Tibial artery (tissue), 4 donors: ENCODE measurements around the gene FBRSL1.

ENCODE experiments used
- DNase-seq, 2 donors: peaks; one replicate each; pipeline ENCODE4 v3.0.0-alpha.2; 2019
- H3K27ac ChIP-seq, 2 donors: fragments of 200-600 bp; sonication (generic) in 1 of 2; 1 replicate in 1 of 2; 2 replicates in 1 of 2; pipeline ENCODE4 v1.5.1; 2018 to 2019; ENCODE audit warnings: mild to moderate bottlenecking in 1 of 2
- H3K27me3 ChIP-seq, 2 donors: fragments of 200-600 bp; sonication (generic) in 1 of 2; one replicate each; pipeline versions ENCODE4 v1.5.1 to v1.6.0; 2016 to 2019
- H3K36me3 ChIP-seq, 3 donors: fragments of 200-600 bp; sonication (generic) in 2 of 3; one replicate each; pipeline ENCODE4 v1.5.1; 2016 to 2019; ENCODE audit warnings: mild to moderate bottlenecking in 2 of 3
- H3K4me1 ChIP-seq, 4 donors: fragments of 200-600 bp; sonication (generic) in 2 of 4; 1 replicate in 3 of 4; 2 replicates in 1 of 4; pipeline ENCODE4 v1.5.1; 2016 to 2019
- H3K4me3 ChIP-seq, 2 donors: fragments of 200-600 bp; sonication (generic) in 1 of 2; 1 replicate in 1 of 2; 2 replicates in 1 of 2; pipeline ENCODE4 v1.5.1; 2018 to 2019; ENCODE audit warnings: mild to moderate bottlenecking in 2 of 2
- H3K9me3 ChIP-seq, 3 donors: fragments of 200-600 bp; sonication (generic) in 1 of 3; one replicate each; pipeline ENCODE4 v1.5.1; 2016 to 2019
- CTCF ChIP-seq, 2 experiments: fragments of 200-600 bp in 1 of 2; fragments of 450-650 bp in 1 of 2; IDR thresholded peaks; one replicate each; pipeline ENCODE4 v1.5.1; 2017 to 2019; ENCODE audit warnings: antibody characterized with exemption in 2 of 2, mild to moderate bottlenecking in 1 of 2, moderate library complexity in 1 of 2
- intact Hi-C: fragments of 100-400 bp; cut with DNase I; formaldehyde crosslinking; loops from one replicate; pipeline ENCODE4 v1.15.0; 2023; ENCODE audit warnings: low total_unique reads

FBRSL1 gene

DNA sequence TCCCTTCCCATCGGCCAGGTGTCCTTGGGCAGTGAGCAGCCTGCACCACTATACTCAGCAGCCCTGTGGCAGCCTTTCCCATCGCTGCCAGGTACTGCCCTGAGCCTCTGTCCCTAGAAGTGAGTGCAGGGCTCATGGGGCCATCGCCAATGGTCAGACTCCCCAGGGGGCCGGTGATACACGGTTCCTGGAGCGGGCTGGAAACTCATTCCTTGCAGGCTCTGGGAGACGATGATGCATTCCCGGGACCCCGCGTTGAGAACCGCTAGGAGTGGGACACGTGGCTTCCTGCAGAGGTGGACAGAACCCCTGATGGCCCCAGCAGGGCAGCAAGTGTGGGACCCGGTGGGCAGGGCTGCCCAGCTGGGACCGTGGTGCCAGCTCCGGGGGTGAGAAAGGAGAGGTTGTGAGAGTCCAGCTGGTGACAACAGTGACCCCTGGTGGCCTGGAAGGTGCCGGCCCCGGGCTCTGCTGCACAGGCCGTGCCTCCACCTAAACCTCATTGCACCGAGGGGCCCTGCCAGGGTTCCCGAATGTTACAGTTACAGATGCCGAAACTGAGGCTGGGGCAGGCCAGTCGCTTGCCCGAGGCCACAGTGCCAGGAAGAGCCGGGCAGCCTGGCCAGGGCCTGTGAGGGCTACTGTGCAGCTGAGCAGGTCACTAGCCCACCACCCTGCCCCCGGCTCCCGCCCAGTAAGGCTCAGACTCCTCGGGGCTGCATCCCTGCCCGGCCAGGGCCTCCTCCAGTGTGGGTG, 33.8 kb downstream of the FBRSL1 start:
- peak; percentile 70 to 75 for TF ChIP-seq CTCF (IDR thresholded peaks at IDR 0.05)
- Histone ChIP-seq H3K27me3 (no peaks in the 10 kb centered on the region), H3K4me3 (no peak overlapping the region), H3K9me3 (no peaks in the 10 kb centered on the region), H3K36me3 (peaks cover 0 to 41% (median 13%) of the 10 kb centered on the region in 3 donors), H3K4me1 (peaks cover 0 to 19% (median 8%) of the 10 kb centered on the region in 4 donors), H3K27ac (no peak overlapping the region)
- intact Hi-C loops = loop anchor here (5.0 kb wide), 1 partner anchor 106 kb away; no protein-coding TSS in a partner anchor
- peak in 1 of 2 donors; percentile 58 for DNase-seq

- TF ChIP-seq CTCF (IDR thresholded peaks at IDR 0.05) = no peak
- intact Hi-C loops = loop anchor here (5.0 kb wide), 1 partner anchor 107 kb away; no protein-coding TSS in a partner anchor
- no peaks in the 10 kb centered on the region for H3K9me3 ChIP-seq
- H3K4me3 ChIP-seq = no peak overlapping the region
- no peak for DNase-seq
- peaks cover 0 to 41% (median 11%) of the 10 kb centered on the region in 3 donors for H3K36me3 ChIP-seq
- peaks cover 0 to 19% (median 8%) of the 10 kb centered on the region in 4 donors for H3K4me1 ChIP-seq
- no peaks in the 10 kb centered on the region for H3K27me3 ChIP-seq
- H3K27ac ChIP-seq = no peak overlapping the region
Measured at GRCh38 chr12:132524405-132524804, 34.5 kb downstream of the FBRSL1 start.

DNA sequence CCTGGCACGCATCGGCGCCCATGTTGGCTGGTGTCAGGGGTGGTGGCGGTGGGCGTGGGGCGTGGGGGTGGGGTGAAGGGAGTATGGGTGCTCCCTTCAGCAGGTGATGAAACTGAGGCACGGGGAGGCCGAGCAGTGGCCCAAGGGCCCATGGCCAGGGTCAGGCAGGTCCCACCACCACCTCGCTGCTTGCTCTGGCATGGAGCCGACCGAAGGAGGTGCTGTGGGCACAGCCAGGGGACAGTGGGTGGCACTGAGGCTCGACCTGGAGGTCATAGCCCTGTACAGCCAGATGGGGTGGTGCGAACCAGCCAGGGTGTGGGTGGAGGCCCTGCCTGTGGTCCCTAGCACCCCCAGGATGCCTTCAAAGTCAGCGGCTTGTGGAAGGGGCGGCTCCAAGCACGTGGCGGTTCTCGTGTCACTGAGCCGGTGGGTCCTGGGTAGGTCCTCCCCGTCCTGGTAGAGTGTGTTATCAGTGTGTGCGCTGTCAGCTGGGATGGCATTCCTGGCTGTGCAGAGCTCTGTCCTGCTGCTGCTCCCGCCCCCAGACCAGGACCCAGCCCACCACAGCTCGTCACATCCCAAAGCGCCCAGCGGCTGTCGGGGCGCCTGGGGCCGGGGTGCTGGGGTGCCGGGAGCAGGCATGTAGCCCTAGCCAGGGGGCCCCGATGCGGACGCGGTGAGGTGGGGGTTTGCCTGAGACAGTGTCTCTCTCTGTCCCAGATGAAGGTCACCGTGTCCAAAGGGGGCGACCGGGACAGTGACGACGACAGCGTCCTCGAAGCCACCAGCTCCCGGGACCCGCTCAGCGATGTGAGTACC, 35.3 kb downstream of the FBRSL1 start:
- H3K4me3 ChIP-seq = no peak overlapping the region
- no peaks in the 10 kb centered on the region for H3K9me3 ChIP-seq
- peaks cover 0 to 16% (median 6%) of the 10 kb centered on the region in 4 donors for H3K4me1 ChIP-seq
- intact Hi-C loops = no loop called here
- H3K36me3 ChIP-seq = peaks cover 0 to 47% (median 11%) of the 10 kb centered on the region in 3 donors
- H3K27me3 ChIP-seq = no peaks in the 10 kb centered on the region
- TF ChIP-seq CTCF (IDR thresholded peaks at IDR 0.05) = no peak
- no peak overlapping the region for H3K27ac ChIP-seq
- DNase-seq = no peak

DNA sequence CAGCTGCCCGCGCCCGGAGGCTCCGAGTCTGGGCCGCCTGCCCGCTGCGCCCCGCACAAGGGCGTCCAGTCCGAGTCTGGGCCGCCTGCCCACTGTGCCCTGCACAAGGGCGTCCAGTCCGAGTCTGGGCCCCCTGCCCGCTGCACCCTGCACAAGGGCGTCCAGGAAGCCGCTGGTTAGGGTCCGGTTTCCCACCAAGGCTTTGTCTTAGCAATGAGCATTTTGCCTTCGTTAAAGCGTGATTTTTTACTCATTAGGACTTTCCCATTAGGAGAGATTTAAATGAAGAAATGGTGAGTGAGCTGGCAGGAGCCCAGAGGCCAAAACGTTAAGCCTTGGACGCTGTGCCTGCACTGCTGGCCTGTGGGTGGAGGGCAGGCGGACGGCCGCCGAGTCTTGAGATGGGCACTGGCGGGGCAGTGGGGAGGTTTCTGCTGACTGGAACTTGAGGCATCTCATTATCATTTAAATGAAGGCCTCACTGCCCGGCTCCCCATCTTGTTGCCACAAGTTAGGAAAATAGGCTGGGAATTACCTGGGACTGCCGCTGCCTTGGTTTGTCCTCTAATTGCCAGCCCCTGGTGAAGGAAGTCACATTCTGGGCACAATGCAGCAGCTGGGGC, 36.0 kb downstream of the FBRSL1 start:
- Histone ChIP-seq H3K27me3 (no peaks in the 10 kb centered on the region), H3K27ac (no peak overlapping the region), H3K4me1 (peaks cover 0 to 8% (median under 1%) of the 10 kb centered on the region in 4 donors), H3K4me3 (no peak overlapping the region), H3K9me3 (no peaks in the 10 kb centered on the region), H3K36me3 (peaks cover 0 to 48% (median 11%) of the 10 kb centered on the region in 3 donors)
- no peak for DNase-seq
- no peak for TF ChIP-seq CTCF (IDR thresholded peaks at IDR 0.05)
- intact Hi-C loops = no loop called here

- Histone ChIP-seq H3K27me3 (no peaks in the 10 kb centered on the region), H3K4me1 (no peaks in the 10 kb centered on the region), H3K4me3 (no peak overlapping the region), H3K36me3 (peaks cover 0 to 51% (median 11%) of the 10 kb centered on the region in 3 donors), H3K9me3 (no peaks in the 10 kb centered on the region), H3K27ac (no peak overlapping the region)
- DNase-seq = no peak
- no peak for TF ChIP-seq CTCF (IDR thresholded peaks at IDR 0.05)
- intact Hi-C loops = no loop called here
Measured at GRCh38 chr12:132527186-132527882, 37.4 kb downstream of the FBRSL1 start.
